NCI-H2171 (cell line): ENCODE measurements around the gene CAMK2G.
A peak's percentile ranks its signal among the peaks of the same experiment; 100 is the strongest.
"Not testable (repeated sequence)": the region's sequence is repeated elsewhere in the genome, so short reads cannot be mapped to it uniquely, and the experiment has no call there.

Experiments
- DNase-seq: peaks from one replicate; lab custom pipeline; 2025; lab: John Stamatoyannopoulos, UW

CAMK2G gene

GRCh38 chr10:73791871-73792400, 82.4 kb downstream of the CAMK2G start:
- no peak for DNase-seq

- no peak for DNase-seq
These were observed 83.3 kb downstream of the CAMK2G start for GRCh38 chr10:73790886-73791625.

- no peak for DNase-seq
These were observed 84.7 kb downstream of the CAMK2G start for GRCh38 chr10:73789659-73790055.

- DNase-seq: no peak
These were observed 85.3 kb downstream of the CAMK2G start for GRCh38 chr10:73788864-73789658.

- DNase-seq: not testable (repeated sequence)
These were observed 87.1 kb downstream of the CAMK2G start for GRCh38 chr10:73787031-73787800.

- DNase-seq: no peak
These were observed 87.9 kb downstream of the CAMK2G start for GRCh38 chr10:73786512-73786885.

GRCh38 chr10:73785721-73786511, 88.4 kb downstream of the CAMK2G start:
- no peak for DNase-seq

GRCh38 chr10:73785211-73785720, 89.1 kb downstream of the CAMK2G start, which contains the start of gene ZSWIM8:
TSS of gene ZSWIM8 (plus strand) at chr10:73785606. CDS start at chr10:73785879, 273 bp downstream.
- peak; percentile 88 for DNase-seq

- DNase-seq: no peak
These were observed 91.6 kb downstream of the CAMK2G start for GRCh38 chr10:73782749-73783085.

- DNase-seq: peak; percentile 78
These were observed 92.2 kb downstream of the CAMK2G start, which contains the start of gene CHCHD1 for GRCh38 chr10:73781879-73782748. TSS of gene CHCHD1 (plus strand) at chr10:73782048. CDS start at chr10:73782076, 28 bp downstream.

GRCh38 chr10:73781548-73781878, 92.8 kb downstream of the CAMK2G start:
- DNase-seq: no peak

- DNase-seq: no peak
These were observed 93.4 kb downstream of the CAMK2G start for GRCh38 chr10:73780966-73781365.

- DNase-seq: no peak
These were observed 94.1 kb downstream of the CAMK2G start for GRCh38 chr10:73780301-73780700.

GRCh38 chr10:73779539-73780197, 94.7 kb downstream of the CAMK2G start:
- DNase-seq: no peak

GRCh38 chr10:73779018-73779417, 95.3 kb downstream of the CAMK2G start:
- no peak for DNase-seq

- no peak for DNase-seq
These were observed 99.7 kb downstream of the CAMK2G start for GRCh38 chr10:73774637-73775036.

GRCh38 chr10:73773152-73773879, 101.0 kb downstream of the CAMK2G start:
- DNase-seq: no peak

GRCh38 chr10:73772281-73773151, 101.8 kb downstream of the CAMK2G start:
- DNase-seq: peak; percentile 50
